Transverse colon (tissue), 4 donors: ENCODE data around the gene SAP130.

Experiments
- CTCF ChIP-seq, 5 experiments: fragments of 200-600 bp in 3 of 5; fragments of 450-650 bp in 2 of 5; sonication (generic) in 3 of 5; IDR thresholded peaks; 1 replicate in 2 of 5; 2 replicates in 3 of 5; pipeline ENCODE4 v1.5.1; 2016 to 2017; ENCODE audit warnings: antibody characterized with exemption in 5 of 5, inconsistent platforms in 3 of 5, mild to moderate bottlenecking in 2 of 5, moderate library complexity in 1 of 5
- EP300 ChIP-seq: sonication (generic); formaldehyde crosslinking; IDR thresholded peaks from one replicate; pipeline ENCODE4 v1.6.1; 2017; ENCODE audit warnings: antibody characterized with exemption, low read depth
- POLR2AphosphoS5 ChIP-seq, 3 donors: sonication (generic); formaldehyde crosslinking; IDR thresholded peaks; one replicate each; pipeline ENCODE4 v1.6.1; 2016; ENCODE audit warnings: antibody characterized with exemption in 3 of 3

- TF ChIP-seq CTCF (IDR thresholded peaks at IDR 0.05) (no peak), EP300 (no peak), POLR2AphosphoS5 (IDR thresholded peaks at IDR 0.05) (no peak)
Observed at GRCh38 chr2:127917916-127918315, 109.9 kb downstream of the SAP130 start.
